NB4 (cell line): ENCODE results near the gene TSPAN31.

ENCODE experiments used
- MYC ChIP-seq: IDR thresholded peaks from 2 replicates; pipeline ENCODE4 v1.6.1; 2011; ENCODE audit warnings: low read depth, low read length
- POLR2A ChIP-seq: IDR thresholded peaks from 2 replicates; pipeline ENCODE4 v1.6.1; 2011; ENCODE audit warnings: mild to moderate bottlenecking; ENCODE audit not compliant: insufficient read length; ENCODE audit errors: extremely low read depth
- TF ChIP-seq, protein P1 (sequence below): IDR thresholded peaks from one replicate; pipeline ENCODE4 v1.5.1; 2012; ENCODE audit warnings: low read depth, low read length
- TF ChIP-seq, protein P2 (sequence below): IDR thresholded peaks from 2 replicates; pipeline ENCODE4 v1.6.1; 2011; ENCODE audit warnings: low read depth, low read length

DNA sequence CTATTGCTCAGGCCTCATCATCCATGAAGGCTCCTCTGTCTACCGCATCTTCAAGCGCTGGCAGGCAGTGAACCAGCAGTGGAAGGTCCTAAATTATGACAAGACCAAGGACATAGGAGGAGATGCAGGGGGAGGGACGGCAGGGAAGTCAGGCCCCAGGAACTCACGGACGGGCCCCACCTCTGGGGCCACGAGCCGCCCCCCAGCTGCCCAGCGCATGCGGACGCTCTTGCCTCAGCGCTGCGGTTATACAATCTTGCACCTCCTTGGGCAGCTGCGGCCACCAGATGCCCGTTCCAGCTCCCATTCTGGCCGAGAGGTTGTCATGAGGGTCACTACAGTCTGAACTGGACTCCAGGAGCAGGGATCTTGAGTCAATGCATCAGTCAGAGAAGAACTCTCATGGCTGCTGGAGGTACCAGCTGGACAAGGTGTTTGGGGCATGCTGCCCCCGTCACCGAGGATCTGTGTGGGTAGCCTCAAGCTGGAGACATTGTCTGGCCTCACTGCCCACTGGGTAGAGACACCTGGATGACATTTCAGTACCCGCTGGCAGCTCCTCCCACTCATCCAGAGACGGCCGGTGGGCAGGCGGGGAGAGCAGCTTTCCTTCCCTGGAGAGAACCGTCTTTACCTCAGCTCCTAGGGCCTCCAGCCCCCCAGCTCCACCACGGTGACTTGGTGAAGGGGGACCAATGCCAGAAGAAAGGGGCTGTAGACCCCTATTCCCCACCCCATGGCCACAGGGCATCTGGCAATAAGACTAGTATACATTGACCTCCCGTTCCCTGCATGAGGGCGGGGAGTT is 13.9 kb downstream of the TSPAN31 start:
- TF ChIP-seq, protein P1, sequence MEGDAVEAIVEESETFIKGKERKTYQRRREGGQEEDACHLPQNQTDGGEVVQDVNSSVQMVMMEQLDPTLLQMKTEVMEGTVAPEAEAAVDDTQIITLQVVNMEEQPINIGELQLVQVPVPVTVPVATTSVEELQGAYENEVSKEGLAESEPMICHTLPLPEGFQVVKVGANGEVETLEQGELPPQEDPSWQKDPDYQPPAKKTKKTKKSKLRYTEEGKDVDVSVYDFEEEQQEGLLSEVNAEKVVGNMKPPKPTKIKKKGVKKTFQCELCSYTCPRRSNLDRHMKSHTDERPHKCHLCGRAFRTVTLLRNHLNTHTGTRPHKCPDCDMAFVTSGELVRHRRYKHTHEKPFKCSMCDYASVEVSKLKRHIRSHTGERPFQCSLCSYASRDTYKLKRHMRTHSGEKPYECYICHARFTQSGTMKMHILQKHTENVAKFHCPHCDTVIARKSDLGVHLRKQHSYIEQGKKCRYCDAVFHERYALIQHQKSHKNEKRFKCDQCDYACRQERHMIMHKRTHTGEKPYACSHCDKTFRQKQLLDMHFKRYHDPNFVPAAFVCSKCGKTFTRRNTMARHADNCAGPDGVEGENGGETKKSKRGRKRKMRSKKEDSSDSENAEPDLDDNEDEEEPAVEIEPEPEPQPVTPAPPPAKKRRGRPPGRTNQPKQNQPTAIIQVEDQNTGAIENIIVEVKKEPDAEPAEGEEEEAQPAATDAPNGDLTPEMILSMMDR, result no peak
- TF ChIP-seq, protein P2, sequence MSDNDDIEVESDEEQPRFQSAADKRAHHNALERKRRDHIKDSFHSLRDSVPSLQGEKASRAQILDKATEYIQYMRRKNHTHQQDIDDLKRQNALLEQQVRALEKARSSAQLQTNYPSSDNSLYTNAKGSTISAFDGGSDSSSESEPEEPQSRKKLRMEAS, result no peak
- no peak for TF ChIP-seq MYC
- TF ChIP-seq POLR2A, result no peak
